ENCODE results near the gene IQGAP1.

Gene IQGAP1

GRCh38 chr15:90529371-90530249 is 141.6 kb downstream of the IQGAP1 start, which contains the start of gene CRTC3 (continued):
- TF ChIP-seq ZNF645 (tag by site-specific recombination; IDR thresholded peaks at IDR 0.05) (no peak), ZNF341 (tag by site-specific recombination; IDR thresholded peaks at IDR 0.05; ENCODE audit: low read depth) (peak; percentile 42; the same call in 1 of the 2 replicates), FEZF1 (tag by site-specific recombination; IDR thresholded peaks at IDR 0.05) (no peak), ZNF548 (tag by site-specific recombination; IDR thresholded peaks at IDR 0.05) (peak; percentile 55; the same call in 1 of the 2 replicates), ZNF701 (tag by site-specific recombination; IDR thresholded peaks at IDR 0.05) (no peak), ZNF350 (tag by site-specific recombination; IDR thresholded peaks at IDR 0.05) (no peak), YY1 (tag by site-specific recombination; IDR thresholded peaks at IDR 0.05) (0 out of 2 replicates have a peak, but pooled peaks have one; percentile 16), ZNF10 (tag by site-specific recombination; IDR thresholded peaks at IDR 0.05) (no peak), IKZF3 (tag by site-specific recombination; IDR thresholded peaks at IDR 0.05) (no peak), MEIS1 (CRISPR knock-in tag; IDR thresholded peaks at IDR 0.05; ENCODE audit: borderline replicate concordance) (no peak), SP2 (tag by site-specific recombination; IDR thresholded peaks at IDR 0.05) (peak; percentile 5; the same call in 1 of the 2 replicates), ZNF792 (tag by site-specific recombination; IDR thresholded peaks at IDR 0.05) (no peak), ZNF596 (tag by site-specific recombination; IDR thresholded peaks at IDR 0.05) (0 out of 2 replicates have a peak, but pooled peaks have one; percentile 4), ZNF785 (tag by site-specific recombination; IDR thresholded peaks at IDR 0.05) (no peak), ZBTB44 (tag by site-specific recombination; IDR thresholded peaks at IDR 0.05) (no peak), ZBTB7A (tag by site-specific recombination; IDR thresholded peaks at IDR 0.05; ENCODE audit: low read depth) (peak; percentile 53; the same call in 1 of the 2 replicates), ZNF555 (tag by site-specific recombination; conservative IDR thresholded peaks at IDR 0.05) (no peak), HOXC10 (CRISPR knock-in tag; IDR thresholded peaks at IDR 0.05) (no peak), ZNF549 (tag by site-specific recombination; IDR thresholded peaks at IDR 0.05) (no peak), ZBTB26 (tag by site-specific recombination; optimal IDR thresholded peaks at IDR 0.05) (peak; percentile 41), REPIN1 (tag by site-specific recombination; IDR thresholded peaks at IDR 0.05; ENCODE audit: low read depth) (no peak), ZNF223 (tag by site-specific recombination; IDR thresholded peaks at IDR 0.05) (0 out of 2 replicates have a peak, but pooled peaks have one; percentile 28), TCF7L2 (IDR thresholded peaks at IDR 0.05; ENCODE audit: borderline replicate concordance, low read depth, low read length) (no peak), GLIS2 (tag by site-specific recombination; IDR thresholded peaks at IDR 0.05) (peak; percentile 73)

Measured in HEK293 (cell line).